ENCODE data around the gene SEC22B.
"Not testable (repeated sequence)": the region's sequence is repeated elsewhere in the genome, so short reads cannot be mapped to it uniquely, and the experiment has no call there.

The SEC22B gene

GRCh38 chr1:120176092-120176855, at the start of gene SEC22B:
SEC22B (minus strand) TSS chr1:120176520; CDS start chr1:120176381, 139 bp downstream.
- in situ Hi-C loops (cut with MboI; ENCODE audit: low sequenced_read_pairs) = no loop called here

- in situ Hi-C loops (cut with MboI; ENCODE audit: low sequenced_read_pairs) = not testable (repeated sequence)
Measured at GRCh38 chr1:120217933-120218332, 41.6 kb upstream of the SEC22B start.

DNA sequence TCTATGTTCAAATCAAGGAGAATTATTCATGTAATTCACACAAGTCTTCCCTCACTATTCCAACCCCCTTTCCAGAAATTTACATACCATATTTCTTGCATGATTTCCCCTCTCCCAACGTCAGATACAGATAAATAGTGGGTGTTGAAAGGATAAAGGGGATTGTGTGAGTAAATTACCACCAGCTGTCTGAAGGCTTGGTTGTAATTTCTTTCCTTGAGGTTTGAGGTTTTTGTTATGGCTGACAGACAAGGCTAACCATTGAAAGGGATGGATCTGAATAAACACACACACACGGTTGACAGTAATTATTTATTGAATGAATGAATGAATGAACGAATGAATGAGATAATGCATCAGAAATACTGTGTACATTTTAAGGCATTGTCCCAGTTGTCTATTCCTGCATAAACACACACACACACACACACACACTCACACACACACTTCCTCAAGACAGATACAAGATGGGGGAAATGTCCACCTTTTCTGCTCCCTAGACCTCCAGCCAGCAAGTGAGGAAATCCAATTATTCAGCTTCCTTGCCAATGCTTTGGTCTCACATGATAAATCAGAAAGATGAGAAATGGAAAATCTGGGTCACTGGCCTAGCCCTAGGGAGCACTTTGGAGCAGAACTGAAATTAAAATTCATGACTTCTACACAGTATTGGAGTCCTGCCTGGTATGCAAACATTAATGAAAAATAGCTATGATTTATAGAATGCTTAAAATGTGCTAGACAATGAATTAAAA, 41.0 kb upstream of the SEC22B start:
- in situ Hi-C loops (cut with MboI; ENCODE audit: low sequenced_read_pairs) = not testable (repeated sequence)

- in situ Hi-C loops (cut with MboI; ENCODE audit: low sequenced_read_pairs) = not testable (repeated sequence)
Measured at GRCh38 chr1:120213606-120214005, 37.3 kb upstream of the SEC22B start.

- in situ Hi-C loops (cut with MboI; ENCODE audit: low sequenced_read_pairs) = not testable (repeated sequence)
Measured at GRCh38 chr1:120210754-120211153, 34.4 kb upstream of the SEC22B start.

- in situ Hi-C loops (cut with MboI; ENCODE audit: low sequenced_read_pairs) = not testable (repeated sequence)
Measured at GRCh38 chr1:120196863-120197775, 20.8 kb upstream of the SEC22B start.

DNA sequence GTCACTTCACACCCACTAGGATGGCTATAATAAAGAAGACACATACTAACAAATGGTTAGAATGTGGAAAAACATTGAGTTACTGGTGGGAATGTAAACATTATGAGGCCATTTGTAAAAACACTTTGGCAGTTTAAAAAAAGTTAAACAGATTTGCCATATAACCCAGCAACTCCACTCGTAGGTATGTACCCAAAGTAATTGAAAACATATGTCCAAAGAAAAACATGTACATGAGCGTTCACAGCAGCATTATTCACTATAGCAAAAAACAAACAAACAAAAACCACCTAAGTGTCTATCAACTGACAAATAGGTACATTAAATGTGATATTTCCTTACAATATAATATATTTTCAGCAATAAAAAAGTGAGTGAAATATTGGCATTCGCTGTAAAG, 12.3 kb upstream of the SEC22B start:
- in situ Hi-C loops (cut with MboI; ENCODE audit: low sequenced_read_pairs) = not testable (repeated sequence)

DNA sequence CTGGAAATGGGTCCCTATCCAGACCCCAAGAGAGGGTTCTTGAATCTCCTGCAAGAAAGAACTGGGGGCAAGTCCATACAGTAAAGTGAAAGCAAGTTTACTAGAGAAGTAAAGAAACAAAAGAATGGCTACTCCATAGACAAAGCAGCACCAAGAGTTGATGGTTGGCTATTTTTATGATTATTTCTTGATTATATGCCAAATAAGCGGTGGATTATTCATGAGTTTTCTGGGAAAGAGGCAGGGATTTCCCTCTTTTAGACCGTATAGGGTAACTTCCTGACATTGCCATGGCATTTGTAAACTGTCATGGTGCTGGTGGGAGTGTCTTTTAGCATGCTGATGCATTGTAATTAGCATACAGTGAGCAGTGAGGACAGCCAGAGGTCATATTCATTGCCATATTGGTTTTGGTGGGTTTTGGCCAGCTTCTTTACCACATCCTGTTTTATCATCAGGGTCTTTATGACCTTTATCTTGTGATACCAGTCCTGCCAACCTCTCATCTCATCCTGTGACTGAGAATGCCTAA, 5.9 kb upstream of the SEC22B start:
- in situ Hi-C loops (cut with MboI; ENCODE audit: low sequenced_read_pairs) = not testable (repeated sequence)

GRCh38 chr1:120179811-120180690, 3.7 kb upstream of the SEC22B start:
- in situ Hi-C loops (cut with MboI; ENCODE audit: low sequenced_read_pairs) = not testable (repeated sequence)

DNA sequence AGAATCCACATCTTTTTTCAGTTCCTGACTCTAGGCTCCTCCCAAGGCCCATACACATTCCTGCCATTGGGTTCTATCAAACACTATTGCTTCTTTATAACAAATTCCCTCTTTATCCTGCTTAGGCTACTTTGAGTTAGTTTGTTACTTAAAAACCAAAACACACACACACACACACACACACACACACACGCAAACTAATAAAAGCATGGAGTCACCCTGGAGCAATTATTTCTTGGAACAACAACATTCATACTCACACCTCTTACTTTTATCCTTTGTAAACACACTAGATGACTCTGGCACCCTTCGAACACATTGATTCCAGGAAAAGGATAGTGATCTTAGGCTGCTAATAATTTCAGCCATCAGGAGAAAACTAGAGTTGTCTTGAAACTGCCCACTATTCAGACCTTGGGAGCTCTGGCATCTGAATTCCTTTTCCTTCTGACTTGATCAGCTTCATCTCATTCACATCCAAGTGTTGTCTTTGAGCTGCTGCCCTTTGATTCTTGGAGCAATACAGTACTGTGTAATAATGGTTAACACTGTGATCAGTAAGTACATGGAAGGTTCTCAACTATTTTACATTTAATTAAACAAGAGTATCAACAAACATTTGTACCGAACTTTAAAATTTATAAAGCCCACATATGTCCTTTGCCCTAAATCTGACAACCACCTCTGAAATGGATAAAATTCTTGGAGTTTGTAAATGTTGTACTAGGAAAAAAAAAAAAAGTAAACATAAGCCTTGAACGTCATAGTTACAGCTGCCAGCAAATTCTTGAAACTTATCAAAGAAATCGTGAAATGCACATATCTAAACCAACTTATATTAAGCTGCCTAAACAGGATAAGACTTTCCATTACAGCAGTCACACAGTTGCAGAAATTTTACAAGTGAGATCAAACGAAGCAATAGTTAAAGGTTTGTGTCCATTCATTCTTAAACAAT, 2.8 kb upstream of the SEC22B start:
- in situ Hi-C loops (cut with MboI; ENCODE audit: low sequenced_read_pairs) = no loop called here

GRCh38 chr1:120178058-120178457, 1.7 kb upstream of the SEC22B start:
- in situ Hi-C loops (cut with MboI; ENCODE audit: low sequenced_read_pairs) = not testable (repeated sequence)

- in situ Hi-C loops (cut with MboI; ENCODE audit: low sequenced_read_pairs) = not testable (repeated sequence)
Measured at GRCh38 chr1:120175688-120176087, 632 bp downstream of the SEC22B start.

DNA sequence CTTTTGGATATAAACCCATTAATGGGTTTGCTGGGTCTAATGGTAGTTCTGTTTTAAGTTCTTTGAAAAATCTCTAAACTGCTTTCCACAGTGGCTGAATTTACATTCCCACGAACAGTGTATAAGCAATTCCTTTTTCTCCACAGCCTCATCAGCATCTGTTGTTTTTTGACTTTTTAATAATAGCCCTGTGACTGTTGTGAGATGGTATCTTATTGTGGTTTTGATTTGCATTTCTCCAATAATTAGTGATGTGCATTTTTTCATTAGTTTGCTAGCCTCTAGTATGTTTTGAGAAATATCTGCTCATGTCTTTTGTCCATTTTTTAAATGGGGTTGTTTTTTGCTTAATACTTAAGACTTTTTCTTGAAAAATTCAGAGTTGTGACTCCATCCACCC, 11.6 kb downstream of the SEC22B start:
- in situ Hi-C loops (cut with MboI; ENCODE audit: low sequenced_read_pairs) = not testable (repeated sequence)

DNA sequence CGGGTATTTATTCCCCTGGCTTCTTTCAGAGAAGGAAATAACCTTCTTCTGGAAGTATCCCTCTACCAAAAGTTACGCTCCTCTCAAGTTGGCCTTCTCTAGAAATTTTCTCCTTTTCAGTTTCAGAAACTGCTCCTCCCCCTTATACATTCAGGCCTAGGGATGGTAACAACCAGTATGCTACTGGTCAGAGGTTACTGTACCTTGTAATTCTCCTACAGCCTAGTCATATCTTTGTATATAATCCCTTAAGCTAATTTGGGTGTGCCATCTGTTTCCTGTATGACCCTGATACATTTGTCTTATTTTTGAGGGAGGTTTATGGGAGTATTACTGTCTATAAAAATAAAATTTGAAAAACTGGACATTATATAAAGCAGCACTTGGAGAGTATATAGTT, 14.3 kb downstream of the SEC22B start:
- in situ Hi-C loops (cut with MboI; ENCODE audit: low sequenced_read_pairs) = not testable (repeated sequence)

GRCh38 chr1:120158495-120158894, 17.8 kb downstream of the SEC22B start:
- in situ Hi-C loops (cut with MboI; ENCODE audit: low sequenced_read_pairs) = not testable (repeated sequence)

DNA sequence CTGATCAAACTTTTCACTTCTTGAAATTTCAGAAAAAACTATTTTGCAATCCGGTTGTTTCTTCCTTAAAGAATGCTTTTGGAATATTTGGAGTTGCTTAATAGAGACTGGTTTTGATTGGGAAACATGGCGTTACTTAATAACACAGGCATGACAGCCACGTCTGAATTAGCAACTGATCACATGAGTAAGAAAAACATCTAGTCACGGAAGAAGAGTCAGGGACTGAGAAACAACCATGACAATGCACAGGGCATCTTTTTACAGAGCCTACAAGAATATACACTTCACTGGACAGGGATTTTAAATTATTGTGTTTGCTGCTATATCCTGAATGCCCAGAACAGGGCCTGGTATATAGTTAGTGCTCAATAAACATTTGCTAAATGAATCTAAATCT, 18.2 kb downstream of the SEC22B start:
- in situ Hi-C loops (cut with MboI; ENCODE audit: low sequenced_read_pairs) = not testable (repeated sequence)

DNA sequence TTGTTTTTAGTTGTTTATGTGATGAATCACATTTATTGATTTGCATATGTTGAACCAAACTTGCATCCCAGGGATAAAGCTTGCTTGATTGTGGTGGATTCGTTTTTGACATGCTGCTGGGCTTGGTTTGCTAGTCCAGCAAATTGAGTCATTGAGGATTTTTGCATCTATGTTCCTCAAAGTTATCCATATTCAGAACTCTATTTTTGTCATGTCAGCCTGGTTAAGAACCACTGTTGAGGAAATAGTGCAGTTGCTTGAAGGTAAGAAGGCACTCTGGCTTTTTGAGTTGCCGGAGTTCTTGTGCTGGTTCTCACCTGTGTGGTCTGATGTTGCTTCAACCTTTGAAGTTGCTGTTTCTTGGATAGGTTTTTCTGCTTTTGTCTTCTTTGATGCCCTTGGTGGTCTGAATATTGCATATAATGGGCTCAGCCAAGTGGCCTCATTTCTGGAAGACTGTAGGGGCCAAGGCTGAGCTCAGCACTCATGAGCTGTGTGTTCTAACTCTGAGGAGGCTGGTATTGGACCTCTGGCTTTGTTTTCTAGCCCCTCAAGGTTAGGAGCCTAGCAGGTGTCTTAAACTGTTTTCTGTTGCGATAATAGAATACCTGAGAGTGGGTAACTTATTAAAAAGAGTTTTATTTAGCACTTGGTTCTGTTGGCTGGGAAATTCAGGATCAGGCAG, 26.0 kb downstream of the SEC22B start:
- in situ Hi-C loops (cut with MboI; ENCODE audit: low sequenced_read_pairs) = not testable (repeated sequence)

DNA sequence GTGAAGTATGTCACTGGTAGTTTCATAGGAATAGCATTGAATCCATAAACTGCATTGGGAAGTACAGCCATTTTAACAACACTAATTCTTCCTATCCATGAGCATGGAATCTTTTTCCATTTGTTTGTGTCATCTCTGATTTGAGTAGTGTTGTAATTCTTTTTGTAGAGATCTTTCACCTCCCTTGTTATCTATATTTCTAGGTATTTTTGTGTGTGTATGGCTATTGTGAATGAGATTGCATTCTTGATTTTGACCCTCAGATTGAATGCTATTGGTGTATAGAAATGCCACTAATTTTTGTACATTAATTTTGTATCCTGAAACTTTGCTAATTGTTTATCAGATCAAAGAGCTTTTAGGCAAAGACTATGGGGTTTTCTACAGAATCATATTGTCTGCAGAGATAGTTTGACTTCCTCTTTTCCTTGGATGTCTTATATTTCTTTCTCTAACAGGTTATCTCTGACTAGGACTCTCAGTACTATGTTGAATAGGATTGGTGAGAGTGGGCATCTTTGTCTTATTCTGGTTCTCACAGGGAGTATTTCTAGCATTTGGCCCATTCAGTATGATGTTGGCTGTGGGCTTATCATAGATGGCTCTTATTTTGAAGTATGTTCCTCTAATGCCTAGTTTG, 26.8 kb downstream of the SEC22B start:
- in situ Hi-C loops (cut with MboI; ENCODE audit: low sequenced_read_pairs) = not testable (repeated sequence)
